GM12878 (cell line): ENCODE results near the gene USP27X. TPM values are rescaled to one million over a fixed set of nuclear protein-coding genes. Genes with fewer than 3 reads are reported as not detected.

Experiments
- ATAC-seq: fragments of 200-7000 bp; cut with Tn5 transposase; 3 replicates; pipeline ENCODE4 v1.9.1; 2020; ENCODE audit warnings: mild to moderate bottlenecking, moderate library complexity
- BruUV-seq: library from RNA; stranded (reverse); fragments of 400-500 nt; replicated peaks from 2 replicates; lab custom pipeline; 2021; lab: Mats Ljungman, UMichigan
- CTCF ChIA-PET: fragments of 300-600 bp; sonication (Branson Sonifier 250); formaldehyde crosslinking; extraction: SDS; loops from one replicate; lab custom pipeline; 2021; ENCODE audit warnings: inconsistent platforms; lab: Yijun Ruan, JAX
- POLR2A ChIA-PET: fragments of 350-600 bp; formaldehyde crosslinking; extraction: SDS; loops from one replicate; lab custom pipeline; 2021; ENCODE audit warnings: inconsistent platforms; lab: Charles Lee
- RAD21 ChIA-PET: fragments of 300-600 bp; sonication (Branson Sonifier 250); formaldehyde crosslinking; loops from one replicate; lab custom pipeline; 2023; ENCODE audit warnings: antibody characterized with exemption; ENCODE audit not compliant: unreplicated experiment; lab: Charles Lee
- SMC1A ChIA-PET: fragments of 300-600 bp; sonication (Branson Sonifier 250); formaldehyde crosslinking; loops from one replicate; lab custom pipeline; 2023; ENCODE audit not compliant: unreplicated experiment, uncharacterized antibody; lab: Charles Lee
- DNase-seq: peaks from one replicate; pipeline ENCODE4 v3.0.0-alpha.2; 2011; ENCODE audit warnings: low read depth, low spot score
- FAIRE-seq: peaks from 3 replicates; lab custom pipeline; 2011; peaks lifted over from hg19 to GRCh38; lab: Jason Lieb, UNC
- H2AFZ ChIP-seq: 2 replicates; pipeline ENCODE4 v1.6.0; 2011; ENCODE audit warnings: low read depth, low read length, control low read depth; ENCODE audit not compliant: control insufficient read depth
- H3K27ac ChIP-seq: 2 replicates; pipeline ENCODE4 v1.5.1; 2011; ENCODE audit warnings: control low read depth; ENCODE audit not compliant: control insufficient read depth, insufficient read depth
- H3K27me3 ChIP-seq, 2 experiments: replicated peaks in 1 of 2; 2 replicates each; pipeline versions ENCODE4 v1.6.0 to v1.6.1; 2011; ENCODE audit warnings: low read length in 1 of 2; ENCODE audit not compliant: control insufficient read depth in 2 of 2, insufficient read depth in 2 of 2
- H3K36me3 ChIP-seq, 2 experiments: 2 replicates each; pipeline ENCODE4 v1.5.1; 2011; ENCODE audit warnings: low read length in 1 of 2; ENCODE audit not compliant: control insufficient read depth in 2 of 2, insufficient read depth in 2 of 2
- H3K4me1 ChIP-seq: 2 replicates; pipeline ENCODE4 v1.6.1; 2011; ENCODE audit warnings: mild to moderate bottlenecking, low read length, moderate library complexity, mixed read lengths; ENCODE audit not compliant: control insufficient read depth, insufficient read depth
- H3K4me2 ChIP-seq: 2 replicates; pipeline ENCODE4 v1.6.0; 2011; ENCODE audit warnings: control low read depth; ENCODE audit not compliant: control insufficient read depth, insufficient read depth
- H3K4me3 ChIP-seq: fragments of 200-600 bp; sonication (generic); 2 replicates; pipeline ENCODE4 v1.5.1; 2016
- H3K79me2 ChIP-seq: 2 replicates; pipeline ENCODE4 v1.6.0; 2011; ENCODE audit warnings: low read length; ENCODE audit not compliant: control insufficient read depth, insufficient read depth
- H3K9ac ChIP-seq: 2 replicates; pipeline ENCODE4 v1.8.0; 2011; ENCODE audit warnings: low read length, control low read depth, mixed read lengths; ENCODE audit not compliant: control insufficient read depth, insufficient read depth
- H3K9me3 ChIP-seq: replicated peaks from 3 replicates; pipeline ENCODE4 v1.5.1; 2011; ENCODE audit warnings: mild to moderate bottlenecking, low read length; ENCODE audit not compliant: control insufficient read depth, insufficient read depth
- H4K20me1 ChIP-seq: 2 replicates; pipeline ENCODE4 v1.6.0; 2011; ENCODE audit not compliant: control insufficient read depth, insufficient read depth
- CREM ChIP-seq: IDR thresholded peaks from 2 replicates; pipeline ENCODE4 v1.6.1; 2014; ENCODE audit warnings: antibody characterized with exemption, low read depth
- IRF4 ChIP-seq: IDR thresholded peaks from 2 replicates; pipeline ENCODE4 v1.6.1; 2011; ENCODE audit warnings: low read depth, low read length
- JUND ChIP-seq: IDR thresholded peaks from 2 replicates; pipeline ENCODE4 v1.6.1; 2012; ENCODE audit warnings: low read depth, mild to moderate bottlenecking, low read length, improper control_type of control experiment, moderate library complexity
- RAD21 ChIP-seq: IDR thresholded peaks from 2 replicates; pipeline ENCODE4 v1.6.1; 2011; ENCODE audit warnings: mild to moderate bottlenecking, low read depth, low read length, moderate library complexity; ENCODE audit not compliant: insufficient read depth
- WGBS: methylation state at CpG from one replicate; pipeline ENCODE4 v1.1.6; 2016; ENCODE audit warnings: low lambda C conversion rate; ENCODE audit not compliant: insufficient replicate concordance, insufficient coverage; ENCODE audit errors: missing lambda C conversion rate; 5-methylcytosine and 5-hydroxymethylcytosine counted together
- in situ Hi-C: fragments of 300-500 bp; cut with MboI; formaldehyde crosslinking; loops from 9 replicates; pipeline ENCODE4 v1.14.3; 2018; ENCODE audit warnings: mixed read lengths
- intact Hi-C: fragments of 100-400 bp; cut with micrococcal nuclease; formaldehyde crosslinking; loops from one replicate; pipeline ENCODE4 v1.14.2; 2022; ENCODE audit not compliant: unreplicated experiment
- polyA plus RNA-seq, 11 experiments: library from polyadenylated mRNA; depleted of rRNA in 4 of 11; unstranded in 6 of 11; stranded (reverse) in 5 of 11; fragments of >200 nt; fragmentation: Nextera tagmentation in 4 of 11; fragmentation: Illumina TruSeq in 1 of 11; extraction: Ambion mirVana in 4 of 11; extraction: Trizol in 1 of 11; gene quantifications; 1 replicate in 1 of 11; 2 replicates in 10 of 11; pipeline versions ENCODE4 v1.2.1 to v1.2.3, GENCODE V29; 2011 to 2016; ENCODE audit warnings: inconsistent platforms in 2 of 11, missing spikeins in 2 of 11, low read depth in 1 of 11
- total RNA-seq, 4 experiments: library from RNA; depleted of rRNA in 3 of 4; stranded (reverse); fragments of >200 nt in 3 of 4; fragmentation: Illumina TruSeq in 1 of 4; extraction: Trizol in 1 of 4; gene quantifications; 2 replicates each; pipeline versions ENCODE4 v1.2.1 to v1.2.3, GENCODE V29; 2013 to 2021
- TF ChIP-seq, protein P1 (sequence below): fragments of 450-650 bp; IDR thresholded peaks from 2 replicates; pipeline ENCODE4 v1.6.1; 2018; ENCODE audit warnings: borderline replicate concordance, mild to moderate bottlenecking; ENCODE audit not compliant: partially characterized antibody
- TF ChIP-seq, protein P2 (sequence below): IDR thresholded peaks from 2 replicates; pipeline ENCODE4 v1.6.1; 2012; ENCODE audit warnings: mild to moderate bottlenecking, low read depth, low read length

The USP27X gene
- total and polyA plus RNA-seq, 10 of the 15 experiments (the other 5 are each of a cell fraction or from before 2014, with no cell fraction given): 0.09 to 2.0 (median 0.89) TPM; not detected in 1

DNA sequence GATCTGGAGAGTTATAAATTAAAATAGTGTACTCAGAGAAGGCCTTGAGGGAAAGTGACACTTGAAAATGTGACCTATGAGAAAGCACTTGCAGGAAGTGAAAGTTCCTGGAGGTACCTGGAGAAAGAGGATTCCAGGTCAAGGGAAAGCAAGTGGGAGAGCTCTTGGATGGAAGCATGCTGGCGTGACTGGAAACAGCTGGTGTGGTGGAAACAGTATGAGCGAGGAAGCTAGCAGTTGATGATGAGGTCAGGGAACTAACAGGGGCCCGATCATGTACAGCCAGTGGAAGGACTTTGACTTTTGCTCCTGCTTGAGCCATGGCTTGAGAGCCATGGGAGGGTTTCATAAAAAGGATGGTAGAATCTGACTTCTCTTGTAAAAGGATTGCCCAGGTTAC lies 33.6 kb downstream of the USP27X start:
- ChIA-PET CTCF (interaction anchor here (0.7 to 2.3 kb wide), 7 partner anchors 9 to 667 kb away, joined by 3 to 9 read pairs (median 3); partner anchors contain the start of gene CLCN5), POLR2A (no interaction called here), RAD21 (no interaction called here), SMC1A (no interaction called here)
- intact Hi-C loops: no loop called here
- BruUV-seq: no TSS peak
- H3K79me2 ChIP-seq: no peaks in the 10 kb centered on the region
- no peak overlapping the region for H3K27ac ChIP-seq
- no peak overlapping the region for H2AFZ ChIP-seq
- no peaks in the 10 kb centered on the region; the same call in 1 of the 2 replicates for H3K4me1 ChIP-seq
- no peak for FAIRE-seq
- H3K9me3 ChIP-seq: no peaks in the 10 kb centered on the region
- H3K4me3 ChIP-seq: no peak overlapping the region
- H3K27me3 ChIP-seq: no peaks in the 10 kb centered on the region
- in situ Hi-C loops: loop anchor here (5.0 kb wide), 1 partner anchor 669 kb away; no protein-coding TSS in a partner anchor
- H3K36me3 ChIP-seq: no peaks in the 10 kb centered on the region
- H3K9ac ChIP-seq: no peak overlapping the region
- no peaks in the 10 kb centered on the region for H4K20me1 ChIP-seq
- 0% methylated on average over 3 of the region's 3 CpGs for WGBS
- no peak for TF ChIP-seq IRF4
- TF ChIP-seq CREM: no peak
- ATAC-seq: no peak
- H3K4me2 ChIP-seq: no peak overlapping the region
- DNase-seq: no peak

DNA sequence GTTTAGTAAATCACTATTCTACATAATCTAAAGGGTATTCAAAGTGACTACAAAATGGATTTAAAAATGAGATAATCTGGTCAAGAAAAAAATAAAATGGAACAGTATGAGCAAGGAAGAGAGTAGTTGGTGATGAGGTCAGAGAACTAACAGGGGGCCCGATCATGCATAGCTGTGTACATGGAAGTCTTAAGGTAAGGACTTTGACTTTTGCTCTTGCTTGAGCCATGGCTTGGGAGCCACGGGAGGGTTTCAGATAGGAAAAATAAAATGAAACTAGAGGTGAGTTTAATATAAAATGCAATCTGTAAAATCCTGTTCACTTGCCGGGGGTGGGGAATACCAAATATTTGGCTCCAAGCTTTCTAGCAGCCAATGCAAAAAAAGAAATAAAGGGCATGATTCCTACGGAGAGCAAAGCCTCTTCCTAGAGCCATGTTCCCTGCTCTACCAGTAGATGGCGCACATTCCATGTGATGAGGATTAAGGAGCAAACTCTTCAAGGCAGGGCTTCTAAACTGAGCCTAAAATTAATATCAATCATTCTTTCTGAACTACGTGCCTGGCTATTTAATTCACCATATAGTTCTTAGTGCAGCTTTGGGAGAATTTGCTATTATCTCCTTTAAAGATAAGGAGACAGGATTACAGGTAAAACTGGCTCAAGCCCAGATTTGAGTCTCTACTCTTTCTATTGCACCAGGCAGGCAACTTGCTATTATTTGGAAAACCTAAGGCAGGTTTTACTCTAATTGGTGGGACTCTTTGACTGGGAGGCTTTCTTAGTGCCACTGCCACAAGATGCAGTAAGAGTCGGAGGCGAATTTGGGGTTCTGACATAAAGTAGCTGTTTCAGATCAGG lies 36.3 kb downstream of the USP27X start:
- ChIA-PET CTCF (interaction anchor here (0.6 to 7.7 kb wide), 15 partner anchors 8 to 772 kb away, joined by 3 to 37 read pairs (median 4); partner anchors contain the start of genes CCNB3 and USP27X), SMC1A (interaction anchor here (0.9 to 2.4 kb wide), 4 partner anchors 9 to 289 kb away, joined by 3 to 8 read pairs (median 4); partner anchors contain the start of gene CCNB3), RAD21 (interaction anchor here (2.3 kb wide), 2 partner anchors 31 to 165 kb away, joined by 9 to 10 read pairs; no protein-coding TSS in a partner anchor), POLR2A (no interaction called here)
- FAIRE-seq: peak; percentile 94
- intact Hi-C loops: loop anchor here (1.0 to 5.0 kb wide), 4 partner anchors 33 to 665 kb away; partner anchors contain the start of gene CCNB3
- in situ Hi-C loops: no loop called here
- ATAC-seq: peak; percentile 90
- Histone ChIP-seq H3K36me3 (no peaks in the 10 kb centered on the region), H3K79me2 (no peaks in the 10 kb centered on the region), H3K4me1 (no peaks in the 10 kb centered on the region), H3K9me3 (no peaks in the 10 kb centered on the region), H3K4me2 (no peak overlapping the region), H3K27ac (no peak overlapping the region), H2AFZ (no peak overlapping the region), H3K27me3 (no peaks in the 10 kb centered on the region), H4K20me1 (no peaks in the 10 kb centered on the region), H3K4me3 (no peak overlapping the region), H3K9ac (no peak overlapping the region)
- 14% methylated on average over 8 of the region's 8 CpGs for WGBS
- BruUV-seq: no TSS peak
- no peak for DNase-seq
- TF ChIP-seq, protein P1, sequence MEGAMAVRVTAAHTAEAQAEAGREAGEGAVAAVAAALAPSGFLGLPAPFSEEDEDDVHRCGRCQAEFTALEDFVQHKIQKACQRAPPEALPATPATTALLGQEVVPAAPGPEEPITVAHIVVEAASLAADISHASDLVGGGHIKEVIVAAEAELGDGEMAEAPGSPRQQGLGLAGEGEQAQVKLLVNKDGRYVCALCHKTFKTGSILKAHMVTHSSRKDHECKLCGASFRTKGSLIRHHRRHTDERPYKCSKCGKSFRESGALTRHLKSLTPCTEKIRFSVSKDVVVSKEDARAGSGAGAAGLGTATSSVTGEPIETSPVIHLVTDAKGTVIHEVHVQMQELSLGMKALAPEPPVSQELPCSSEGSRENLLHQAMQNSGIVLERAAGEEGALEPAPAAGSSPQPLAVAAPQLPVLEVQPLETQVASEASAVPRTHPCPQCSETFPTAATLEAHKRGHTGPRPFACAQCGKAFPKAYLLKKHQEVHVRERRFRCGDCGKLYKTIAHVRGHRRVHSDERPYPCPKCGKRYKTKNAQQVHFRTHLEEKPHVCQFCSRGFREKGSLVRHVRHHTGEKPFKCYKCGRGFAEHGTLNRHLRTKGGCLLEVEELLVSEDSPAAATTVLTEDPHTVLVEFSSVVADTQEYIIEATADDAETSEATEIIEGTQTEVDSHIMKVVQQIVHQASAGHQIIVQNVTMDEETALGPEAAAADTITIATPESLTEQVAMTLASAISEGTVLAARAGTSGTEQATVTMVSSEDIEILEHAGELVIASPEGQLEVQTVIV: no peak
- TF ChIP-seq RAD21 (peak; percentile 93), JUND (no peak)
- TF ChIP-seq, protein P2, sequence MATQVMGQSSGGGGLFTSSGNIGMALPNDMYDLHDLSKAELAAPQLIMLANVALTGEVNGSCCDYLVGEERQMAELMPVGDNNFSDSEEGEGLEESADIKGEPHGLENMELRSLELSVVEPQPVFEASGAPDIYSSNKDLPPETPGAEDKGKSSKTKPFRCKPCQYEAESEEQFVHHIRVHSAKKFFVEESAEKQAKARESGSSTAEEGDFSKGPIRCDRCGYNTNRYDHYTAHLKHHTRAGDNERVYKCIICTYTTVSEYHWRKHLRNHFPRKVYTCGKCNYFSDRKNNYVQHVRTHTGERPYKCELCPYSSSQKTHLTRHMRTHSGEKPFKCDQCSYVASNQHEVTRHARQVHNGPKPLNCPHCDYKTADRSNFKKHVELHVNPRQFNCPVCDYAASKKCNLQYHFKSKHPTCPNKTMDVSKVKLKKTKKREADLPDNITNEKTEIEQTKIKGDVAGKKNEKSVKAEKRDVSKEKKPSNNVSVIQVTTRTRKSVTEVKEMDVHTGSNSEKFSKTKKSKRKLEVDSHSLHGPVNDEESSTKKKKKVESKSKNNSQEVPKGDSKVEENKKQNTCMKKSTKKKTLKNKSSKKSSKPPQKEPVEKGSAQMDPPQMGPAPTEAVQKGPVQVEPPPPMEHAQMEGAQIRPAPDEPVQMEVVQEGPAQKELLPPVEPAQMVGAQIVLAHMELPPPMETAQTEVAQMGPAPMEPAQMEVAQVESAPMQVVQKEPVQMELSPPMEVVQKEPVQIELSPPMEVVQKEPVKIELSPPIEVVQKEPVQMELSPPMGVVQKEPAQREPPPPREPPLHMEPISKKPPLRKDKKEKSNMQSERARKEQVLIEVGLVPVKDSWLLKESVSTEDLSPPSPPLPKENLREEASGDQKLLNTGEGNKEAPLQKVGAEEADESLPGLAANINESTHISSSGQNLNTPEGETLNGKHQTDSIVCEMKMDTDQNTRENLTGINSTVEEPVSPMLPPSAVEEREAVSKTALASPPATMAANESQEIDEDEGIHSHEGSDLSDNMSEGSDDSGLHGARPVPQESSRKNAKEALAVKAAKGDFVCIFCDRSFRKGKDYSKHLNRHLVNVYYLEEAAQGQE: no peak
